Loucy (cell line): Measurements from ENCODE around the gene VWA8.

Source experiments
- H2AFZ ChIP-seq: fragments of 200-600 bp; sonication (generic); 2 replicates; pipeline ENCODE4 v1.6.0; 2016; ENCODE audit warnings: antibody characterized with exemption, mild to moderate bottlenecking, low read length, moderate library complexity
- H3F3A ChIP-seq: fragments of 200-600 bp; 2 replicates; pipeline ENCODE4 v1.6.0; 2016; ENCODE audit warnings: antibody characterized with exemption, low read depth, mild to moderate bottlenecking
- H3K27me3 ChIP-seq: fragments of 200-600 bp; sonication (generic); 2 replicates; pipeline ENCODE4 v1.6.1; 2014; ENCODE audit warnings: low read length, mild to moderate bottlenecking; ENCODE audit not compliant: insufficient read depth, poor library complexity, severe bottlenecking
- H3K36me3 ChIP-seq: fragments of 200-600 bp; sonication (generic); 2 replicates; pipeline ENCODE4 v1.6.1; 2016; ENCODE audit warnings: low read length; ENCODE audit not compliant: insufficient read depth
- H3K4me1 ChIP-seq: fragments of 200-600 bp; sonication (generic); 2 replicates; pipeline ENCODE4 v1.5.1; 2014; ENCODE audit warnings: low read length, mild to moderate bottlenecking; ENCODE audit not compliant: insufficient read depth, poor library complexity, severe bottlenecking
- H3K4me2 ChIP-seq: fragments of 200-600 bp; sonication (generic); 2 replicates; pipeline ENCODE4 v1.6.0; 2014; ENCODE audit warnings: antibody characterized with exemption, low read length, low read depth, mild to moderate bottlenecking; ENCODE audit not compliant: poor library complexity, severe bottlenecking
- H3K4me3 ChIP-seq: fragments of 200-600 bp; sonication (generic); 2 replicates; pipeline ENCODE4 v1.5.1; 2014; ENCODE audit warnings: low read length, mild to moderate bottlenecking, mixed read lengths; ENCODE audit not compliant: poor library complexity, severe bottlenecking
- H3K79me2 ChIP-seq: fragments of 200-600 bp; sonication (generic); 2 replicates; pipeline ENCODE4 v1.6.1; 2014; ENCODE audit warnings: low read length; ENCODE audit not compliant: insufficient read depth
- H3K9ac ChIP-seq: fragments of 200-600 bp; sonication (generic); 2 replicates; pipeline ENCODE4 v1.6.0; 2014; ENCODE audit warnings: mild to moderate bottlenecking, low read depth, low read length, moderate library complexity; ENCODE audit not compliant: poor library complexity, severe bottlenecking
- H3K9me2 ChIP-seq: fragments of 200-600 bp; sonication (generic); replicated peaks from 2 replicates; pipeline ENCODE4 v1.6.1; 2016; ENCODE audit warnings: low read depth, low read length, mixed read lengths
- H3K9me3 ChIP-seq: fragments of 200-600 bp; sonication (generic); 2 replicates; pipeline ENCODE4 v1.6.1; 2014; ENCODE audit warnings: mild to moderate bottlenecking, antibody characterized with exemption, low read length, low read depth; ENCODE audit not compliant: insufficient read depth
- H4K20me1 ChIP-seq: fragments of 200-600 bp; sonication (generic); 2 replicates; pipeline ENCODE4 v1.6.0; 2014; ENCODE audit warnings: antibody characterized with exemption, low read length, mild to moderate bottlenecking; ENCODE audit not compliant: insufficient read depth, poor library complexity, severe bottlenecking
- EZH2phosphoT487 ChIP-seq: fragments of 200-600 bp; IDR thresholded peaks from 2 replicates; pipeline ENCODE4 v1.6.1; 2018; ENCODE audit warnings: antibody characterized with exemption, mild to moderate bottlenecking, moderate library complexity, borderline replicate concordance
- TF ChIP-seq, protein P1 (sequence below): fragments of 200-600 bp; sonication (generic); conservative IDR thresholded peaks from 2 replicates; pipeline ENCODE4 v1.5.1; 2014; ENCODE audit warnings: mild to moderate bottlenecking, antibody characterized with exemption, low read length

VWA8 gene

DNA sequence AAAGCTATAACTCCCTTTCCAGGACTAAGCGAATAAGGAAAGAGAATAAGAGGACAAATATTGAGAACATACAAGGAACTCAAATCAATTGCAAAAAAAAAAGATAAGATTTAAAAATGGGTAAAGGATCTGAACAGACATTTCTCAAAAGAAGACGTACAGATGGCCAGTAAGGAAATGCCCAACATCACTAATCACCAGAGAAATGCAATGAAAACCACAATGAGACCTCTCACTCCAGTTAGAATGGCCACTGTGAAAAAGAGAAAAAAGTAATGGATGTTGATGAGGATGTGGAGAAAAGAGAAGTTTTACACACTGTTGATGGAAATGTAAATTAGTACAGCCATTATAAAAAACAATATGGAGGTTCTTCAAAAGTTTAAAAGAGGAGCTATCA, 63.8 kb downstream of the VWA8 start:
- no peak overlapping the region for H3K9ac ChIP-seq
- no peak overlapping the region for H3K4me3 ChIP-seq
- no peaks in the 10 kb centered on the region for H3K27me3 ChIP-seq
- no peaks in the 10 kb centered on the region for H3K4me1 ChIP-seq
- H3K79me2 ChIP-seq: no peaks in the 10 kb centered on the region
- TF ChIP-seq, protein P1, sequence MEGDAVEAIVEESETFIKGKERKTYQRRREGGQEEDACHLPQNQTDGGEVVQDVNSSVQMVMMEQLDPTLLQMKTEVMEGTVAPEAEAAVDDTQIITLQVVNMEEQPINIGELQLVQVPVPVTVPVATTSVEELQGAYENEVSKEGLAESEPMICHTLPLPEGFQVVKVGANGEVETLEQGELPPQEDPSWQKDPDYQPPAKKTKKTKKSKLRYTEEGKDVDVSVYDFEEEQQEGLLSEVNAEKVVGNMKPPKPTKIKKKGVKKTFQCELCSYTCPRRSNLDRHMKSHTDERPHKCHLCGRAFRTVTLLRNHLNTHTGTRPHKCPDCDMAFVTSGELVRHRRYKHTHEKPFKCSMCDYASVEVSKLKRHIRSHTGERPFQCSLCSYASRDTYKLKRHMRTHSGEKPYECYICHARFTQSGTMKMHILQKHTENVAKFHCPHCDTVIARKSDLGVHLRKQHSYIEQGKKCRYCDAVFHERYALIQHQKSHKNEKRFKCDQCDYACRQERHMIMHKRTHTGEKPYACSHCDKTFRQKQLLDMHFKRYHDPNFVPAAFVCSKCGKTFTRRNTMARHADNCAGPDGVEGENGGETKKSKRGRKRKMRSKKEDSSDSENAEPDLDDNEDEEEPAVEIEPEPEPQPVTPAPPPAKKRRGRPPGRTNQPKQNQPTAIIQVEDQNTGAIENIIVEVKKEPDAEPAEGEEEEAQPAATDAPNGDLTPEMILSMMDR: no peak
- no peak for TF ChIP-seq EZH2phosphoT487
- no peaks in the 10 kb centered on the region for H3K36me3 ChIP-seq
- H4K20me1 ChIP-seq: no peaks in the 10 kb centered on the region
- no peaks in the 10 kb centered on the region for H3F3A ChIP-seq
- no peaks in the 10 kb centered on the region for H3K9me2 ChIP-seq
- H3K9me3 ChIP-seq: no peaks in the 10 kb centered on the region
- H3K4me2 ChIP-seq: no peak overlapping the region
- no peak overlapping the region for H2AFZ ChIP-seq

DNA sequence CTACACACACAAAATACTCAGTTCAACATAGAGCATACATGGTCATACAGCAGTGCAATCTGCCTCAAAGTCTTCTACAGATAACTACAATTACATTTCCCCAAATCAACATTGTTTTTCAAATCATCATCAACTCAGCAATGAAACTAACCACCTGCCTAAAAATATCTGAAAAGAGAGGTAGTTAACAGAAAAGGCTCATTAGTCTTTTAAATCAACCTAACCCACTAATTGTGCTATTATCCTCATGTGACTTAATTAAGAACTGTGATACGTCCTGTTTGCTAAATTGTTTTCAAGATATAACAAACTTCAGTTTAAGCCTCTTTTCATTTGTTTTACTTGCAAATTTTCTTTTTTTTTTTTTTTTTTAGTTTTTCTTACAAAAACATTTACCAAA, 65.4 kb downstream of the VWA8 start:
- TF ChIP-seq, protein P1: no peak
- Histone ChIP-seq H3K4me1 (no peaks in the 10 kb centered on the region), H4K20me1 (no peaks in the 10 kb centered on the region), H3K79me2 (no peaks in the 10 kb centered on the region), H3K4me3 (no peak overlapping the region), H3K27me3 (no peaks in the 10 kb centered on the region), H3K4me2 (no peak overlapping the region), H2AFZ (no peak overlapping the region), H3K9me2 (no peaks in the 10 kb centered on the region), H3K36me3 (peaks cover 8% of the 10 kb centered on the region; the same call in 1 of the 2 replicates), H3F3A (no peaks in the 10 kb centered on the region), H3K9me3 (no peaks in the 10 kb centered on the region), H3K9ac (no peak overlapping the region)

DNA sequence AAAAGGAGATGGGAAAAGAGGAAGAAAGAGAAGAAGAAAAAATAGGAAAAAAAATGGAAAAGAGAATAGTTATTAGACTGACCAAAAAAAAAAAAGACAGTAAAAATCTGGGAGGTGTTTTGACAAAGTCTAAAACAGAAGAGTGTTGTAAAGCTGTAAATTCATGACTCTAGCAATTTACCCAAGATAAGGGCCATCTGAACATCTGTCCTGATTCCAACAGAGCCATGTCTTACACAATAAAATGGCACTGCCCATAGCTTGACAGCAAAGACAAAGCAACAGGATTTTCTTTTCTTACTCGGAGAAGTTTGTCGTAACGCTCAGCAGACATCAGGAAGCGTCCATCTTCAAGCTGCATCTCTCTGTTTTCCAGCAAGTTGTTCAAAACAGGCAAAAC, 69.8 kb downstream of the VWA8 start:
- no peaks in the 10 kb centered on the region for H3K4me1 ChIP-seq
- peaks cover 16% of the 10 kb centered on the region; the same call in 1 of the 2 replicates for H3K36me3 ChIP-seq
- no peaks in the 10 kb centered on the region for H3K9me2 ChIP-seq

More for the DNA sequence above, 69.8 kb downstream of the VWA8 start:
- no peak overlapping the region for H3K4me2 ChIP-seq
- H3K4me3 ChIP-seq: no peak overlapping the region
- H4K20me1 ChIP-seq: no peaks in the 10 kb centered on the region
- TF ChIP-seq EZH2phosphoT487: no peak
- TF ChIP-seq, protein P1: no peak
- no peaks in the 10 kb centered on the region for H3K79me2 ChIP-seq
- H3K9ac ChIP-seq: no peak overlapping the region
- H3K27me3 ChIP-seq: no peaks in the 10 kb centered on the region
- H3K9me3 ChIP-seq: no peaks in the 10 kb centered on the region
- no peaks in the 10 kb centered on the region for H3F3A ChIP-seq
- no peak overlapping the region for H2AFZ ChIP-seq
